WERI-Rb-1 (cell line): ENCODE measurements around the gene VASN.
A peak's percentile ranks its signal among the peaks of the same experiment; 100 is the strongest.

ENCODE experiments used
- DNase-seq: peaks from one replicate; pipeline ENCODE4 v3.0.0-alpha.2; 2020
- H3K27ac ChIP-seq: fragments of 250-450 bp; sonication (Bioruptor Pico); 2 replicates; pipeline ENCODE4 v1.5.1; 2020; ENCODE audit warnings: mild to moderate bottlenecking, moderate library complexity
- H3K27me3 ChIP-seq: fragments of 250-450 bp; sonication (Bioruptor Pico); 2 replicates; pipeline ENCODE4 v1.5.1; 2021; ENCODE audit warnings: mild to moderate bottlenecking, low read depth, moderate library complexity; ENCODE audit not compliant: insufficient read depth, severe bottlenecking
- H3K36me3 ChIP-seq: fragments of 250-450 bp; sonication (Bioruptor Pico); 2 replicates; pipeline ENCODE4 v1.5.1; 2020; ENCODE audit warnings: mild to moderate bottlenecking, moderate library complexity
- H3K4me3 ChIP-seq: 2 replicates; pipeline ENCODE4 v1.5.1; 2011; ENCODE audit warnings: low read depth, mild to moderate bottlenecking, control low read depth, low read length
- H3K9me3 ChIP-seq: fragments of 250-450 bp; sonication (Bioruptor Pico); 2 replicates; pipeline ENCODE4 v1.5.1; 2021; ENCODE audit warnings: mild to moderate bottlenecking, moderate library complexity; ENCODE audit not compliant: severe bottlenecking
- TF ChIP-seq, protein P1 (sequence below): IDR thresholded peaks from 2 replicates; pipeline ENCODE4 v1.5.1; 2011; ENCODE audit warnings: low read depth, mild to moderate bottlenecking, control low read depth, inconsistent platforms, low read length

Gene VASN

GRCh38 chr16:4415538-4416199 lies 44.0 kb downstream of the VASN start:
- peak; percentile 25 for DNase-seq
- TF ChIP-seq, protein P1, sequence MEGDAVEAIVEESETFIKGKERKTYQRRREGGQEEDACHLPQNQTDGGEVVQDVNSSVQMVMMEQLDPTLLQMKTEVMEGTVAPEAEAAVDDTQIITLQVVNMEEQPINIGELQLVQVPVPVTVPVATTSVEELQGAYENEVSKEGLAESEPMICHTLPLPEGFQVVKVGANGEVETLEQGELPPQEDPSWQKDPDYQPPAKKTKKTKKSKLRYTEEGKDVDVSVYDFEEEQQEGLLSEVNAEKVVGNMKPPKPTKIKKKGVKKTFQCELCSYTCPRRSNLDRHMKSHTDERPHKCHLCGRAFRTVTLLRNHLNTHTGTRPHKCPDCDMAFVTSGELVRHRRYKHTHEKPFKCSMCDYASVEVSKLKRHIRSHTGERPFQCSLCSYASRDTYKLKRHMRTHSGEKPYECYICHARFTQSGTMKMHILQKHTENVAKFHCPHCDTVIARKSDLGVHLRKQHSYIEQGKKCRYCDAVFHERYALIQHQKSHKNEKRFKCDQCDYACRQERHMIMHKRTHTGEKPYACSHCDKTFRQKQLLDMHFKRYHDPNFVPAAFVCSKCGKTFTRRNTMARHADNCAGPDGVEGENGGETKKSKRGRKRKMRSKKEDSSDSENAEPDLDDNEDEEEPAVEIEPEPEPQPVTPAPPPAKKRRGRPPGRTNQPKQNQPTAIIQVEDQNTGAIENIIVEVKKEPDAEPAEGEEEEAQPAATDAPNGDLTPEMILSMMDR, result no peak
- Histone ChIP-seq H3K27me3 (no peaks in the 10 kb centered on the region), H3K4me3 (peak overlapping the region; percentile 83), H3K36me3 (peaks cover 2% of the 10 kb centered on the region), H3K27ac (peak overlapping the region; percentile 48; the same call in 1 of the 2 replicates), H3K9me3 (no peaks in the 10 kb centered on the region)

DNA sequence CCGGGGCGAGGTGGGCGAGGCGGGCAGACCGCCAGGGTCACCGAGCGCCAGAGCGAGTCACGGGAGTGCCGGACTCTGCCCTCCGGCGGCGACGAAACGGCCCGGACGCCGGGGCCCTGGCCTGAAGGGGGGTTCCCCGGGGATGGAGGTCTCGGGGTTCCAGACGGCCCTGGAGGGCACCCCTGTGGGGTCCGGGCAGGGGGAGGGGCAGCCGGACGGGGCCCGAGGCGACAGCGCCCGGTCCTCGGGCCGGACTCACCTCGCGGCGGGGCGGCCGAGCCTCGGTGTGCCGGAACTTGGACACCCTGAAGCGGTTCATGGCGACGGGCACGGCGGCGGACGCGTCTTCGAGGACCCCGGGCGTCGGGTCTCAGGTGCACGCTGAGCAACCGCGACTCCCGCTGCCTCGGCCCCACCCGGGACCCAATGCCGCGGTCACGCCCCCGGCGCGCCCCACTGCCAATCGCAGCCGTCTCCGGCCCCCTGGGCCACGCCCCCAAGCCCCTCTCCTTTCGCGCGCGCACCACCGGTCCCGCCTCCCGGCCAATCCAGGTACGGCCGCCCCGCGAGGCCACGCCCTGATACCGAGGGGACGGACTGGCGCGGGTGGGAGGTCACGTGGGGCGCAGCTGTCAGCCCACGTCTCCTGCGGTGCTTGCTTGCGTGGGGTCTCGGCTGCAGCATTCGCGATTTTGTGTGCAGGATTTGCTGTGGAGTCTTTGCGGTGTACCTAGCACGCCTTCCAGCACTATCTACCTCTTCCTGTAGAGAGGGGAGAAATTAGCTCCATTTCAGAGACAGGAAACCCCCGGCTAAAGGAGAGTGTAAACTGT lies 44.8 kb downstream of the VASN start, which contains the start of gene CORO7:
TSS of gene CORO7 (minus strand) at position 397 of the 833 bp plus-strand sequence. CDS start at position 319, 78 bp downstream.
- H3K4me3 ChIP-seq, result peak within 1 kb of the TSS; percentile 83
- peak within 1 kb of the TSS; percentile 50 for H3K27ac ChIP-seq
- H3K9me3 ChIP-seq, result no peaks in the 10 kb centered on the region
- peaks cover 2% of the 10 kb centered on the region; the same call in 1 of the 2 replicates for H3K36me3 ChIP-seq
- peak; percentile 97 for DNase-seq
- H3K27me3 ChIP-seq, result no peaks in the 10 kb centered on the region
- TF ChIP-seq, protein P1, result no peak

DNA sequence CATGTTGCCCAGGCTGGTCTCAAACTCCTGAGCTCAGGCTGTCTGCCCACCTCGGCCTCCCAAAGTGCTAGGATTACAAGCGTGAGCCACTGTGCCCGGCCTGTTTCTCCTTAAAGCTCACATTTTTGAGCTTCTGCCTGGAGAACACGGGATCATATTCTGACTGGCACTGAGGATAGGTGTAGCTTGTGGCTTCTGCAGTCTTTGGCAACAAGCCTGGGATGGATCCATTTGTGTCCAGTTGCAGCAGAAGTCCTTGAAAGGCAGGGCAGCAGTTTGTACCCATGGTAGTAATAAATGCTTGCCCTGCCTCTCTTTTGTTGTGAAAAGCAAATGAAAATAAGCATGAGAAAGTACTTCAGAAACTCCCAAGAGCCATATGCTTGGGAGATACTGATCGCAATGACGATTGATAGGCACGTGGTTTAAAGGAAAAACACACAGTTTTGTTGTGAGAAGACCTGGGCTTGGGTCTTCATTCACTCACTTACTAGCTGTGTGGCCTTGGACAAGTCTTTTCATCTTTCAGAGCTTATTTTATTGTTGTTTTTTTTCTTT lies 47.8 kb downstream of the VASN start:
- Histone ChIP-seq H3K9me3 (no peaks in the 10 kb centered on the region), H3K27ac (no peak overlapping the region), H3K36me3 (no peaks in the 10 kb centered on the region), H3K4me3 (no peak overlapping the region), H3K27me3 (no peaks in the 10 kb centered on the region)
- DNase-seq, result no peak
- TF ChIP-seq, protein P1, result no peak

GRCh38 chr16:4420505-4421105 lies 49.0 kb downstream of the VASN start:
- Histone ChIP-seq H3K27me3 (no peaks in the 10 kb centered on the region), H3K4me3 (no peak overlapping the region), H3K27ac (no peak overlapping the region), H3K36me3 (no peaks in the 10 kb centered on the region), H3K9me3 (no peaks in the 10 kb centered on the region)
- TF ChIP-seq, protein P1, result no peak
- no peak for DNase-seq

- Histone ChIP-seq H3K36me3 (peaks cover 27% of the 10 kb centered on the region), H3K9me3 (no peaks in the 10 kb centered on the region), H3K27ac (peak within 1 kb of the TSS; percentile 95), H3K27me3 (no peaks in the 10 kb centered on the region), H3K4me3 (peak within 1 kb of the TSS; percentile 89)
- peak; percentile 90 for DNase-seq
- TF ChIP-seq, protein P1, result no peak
Measured at GRCh38 chr16:4425378-4426020, 53.9 kb downstream of the VASN start, which contains the start of gene DNAJA3. Gene DNAJA3 (plus strand): TSS chr16:4425868. CDS start chr16:4425882, 14 bp downstream.
